ENCODE measurements around the gene NSMF.
A peak's percentile ranks its signal among the peaks of the same experiment; 100 is the strongest.
"Not testable (repeated sequence)": the region's sequence is repeated elsewhere in the genome, so short reads cannot be mapped to it uniquely, and the experiment has no call there.

NSMF gene

DNA sequence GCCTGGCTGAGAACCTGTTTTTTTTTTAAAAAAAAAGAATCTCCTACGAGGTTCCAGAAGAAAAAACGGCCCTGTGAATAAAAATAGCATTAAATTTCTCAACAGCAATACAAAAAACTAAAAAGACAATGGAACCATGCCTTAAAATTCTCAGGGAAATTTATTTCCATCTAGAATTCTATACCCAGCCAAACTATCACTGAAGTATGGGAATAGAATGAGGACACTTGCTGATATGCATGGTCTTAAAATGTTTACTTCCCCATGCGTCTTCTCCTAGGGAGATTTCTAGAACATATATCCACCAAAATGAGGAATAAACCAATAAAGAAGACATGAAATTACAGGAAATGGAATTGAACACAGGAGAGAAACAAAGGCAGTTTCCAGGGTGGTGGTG is 16.5 kb upstream of the NSMF start:
- no peak for DNase-seq (ENCODE audit: low spot score)

DNA sequence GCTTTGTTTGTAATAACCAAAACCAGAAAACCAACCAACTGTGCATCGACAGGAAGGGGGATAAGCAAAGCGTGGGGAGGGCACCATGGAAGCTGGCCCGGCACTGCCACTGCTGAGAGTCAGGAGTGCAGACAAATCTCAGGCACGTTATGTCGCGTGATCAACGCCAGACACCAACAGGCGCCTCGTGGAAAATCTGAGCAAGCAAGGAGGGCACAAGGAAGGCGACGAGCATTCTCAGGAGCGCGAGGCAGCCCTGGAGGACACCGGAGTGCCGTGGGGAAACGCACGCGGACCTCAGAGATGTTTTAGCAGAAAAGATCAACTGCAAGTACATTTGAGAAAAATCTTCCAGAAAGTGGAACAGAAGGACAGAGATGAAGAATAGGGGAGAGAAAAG is 15.1 kb upstream of the NSMF start:
- DNase-seq (ENCODE audit: low spot score): no peak

DNA sequence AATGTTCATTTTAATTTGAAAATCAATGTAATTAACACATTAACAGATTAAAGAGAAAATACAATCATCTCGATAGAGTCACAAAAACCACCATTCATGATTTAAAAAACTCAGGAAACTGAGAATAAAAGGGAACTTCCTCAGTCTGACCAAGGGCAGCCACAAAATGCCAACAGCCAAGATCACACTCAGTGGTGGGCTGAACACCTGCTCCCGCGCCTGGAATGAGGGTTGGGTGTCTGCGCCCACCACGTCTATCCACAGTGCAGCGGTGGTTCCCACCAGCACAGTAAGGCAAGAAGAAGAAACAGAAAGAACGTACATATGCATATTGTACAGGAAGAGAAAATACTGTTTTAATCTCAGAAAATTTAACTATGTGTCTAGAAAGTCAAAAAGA is 11.7 kb upstream of the NSMF start:
- DNase-seq (ENCODE audit: low spot score): no peak

DNA sequence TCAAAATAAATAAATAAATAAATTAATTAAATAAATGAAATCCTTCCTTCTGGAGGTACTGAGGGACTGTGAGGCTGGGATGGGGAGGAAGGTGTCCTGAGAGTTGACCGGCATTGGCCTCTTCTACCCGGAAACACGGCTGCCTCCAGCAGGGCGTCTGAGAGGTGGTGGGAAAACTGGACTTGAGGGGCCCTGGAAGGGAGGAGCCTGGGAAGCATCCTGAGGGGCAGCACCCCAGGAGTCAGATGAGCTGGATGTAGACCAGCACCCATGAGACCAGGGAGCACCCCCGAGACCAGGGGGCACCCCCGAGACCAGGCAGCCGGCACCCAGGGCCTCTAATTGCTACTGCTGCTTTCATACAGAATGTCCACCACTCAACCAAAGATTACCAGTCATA is 8.8 kb upstream of the NSMF start:
- DNase-seq (ENCODE audit: low spot score): no peak

DNA sequence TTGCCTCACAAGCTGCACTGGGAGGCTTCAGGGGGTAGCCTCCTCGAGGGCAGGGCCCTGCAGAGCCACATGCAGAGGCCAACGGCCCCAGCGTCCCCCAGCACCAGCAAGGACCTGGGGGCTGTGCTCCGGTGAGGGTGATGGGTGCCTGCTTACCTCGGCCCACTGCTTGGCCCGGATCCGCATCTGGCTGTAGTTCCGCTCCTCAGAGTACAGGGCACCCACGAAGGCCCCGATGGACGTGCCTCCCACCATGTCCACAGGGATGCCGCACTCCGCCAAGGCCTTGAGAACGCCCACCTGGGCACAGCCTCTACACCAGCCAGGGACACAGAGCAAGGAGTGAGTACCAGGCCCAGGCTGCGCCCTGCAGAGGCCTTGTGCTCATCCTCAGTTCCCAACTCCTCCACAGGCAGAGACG is 8.0 kb upstream of the NSMF start:
- DNase-seq (ENCODE audit: low spot score): no peak

DNA sequence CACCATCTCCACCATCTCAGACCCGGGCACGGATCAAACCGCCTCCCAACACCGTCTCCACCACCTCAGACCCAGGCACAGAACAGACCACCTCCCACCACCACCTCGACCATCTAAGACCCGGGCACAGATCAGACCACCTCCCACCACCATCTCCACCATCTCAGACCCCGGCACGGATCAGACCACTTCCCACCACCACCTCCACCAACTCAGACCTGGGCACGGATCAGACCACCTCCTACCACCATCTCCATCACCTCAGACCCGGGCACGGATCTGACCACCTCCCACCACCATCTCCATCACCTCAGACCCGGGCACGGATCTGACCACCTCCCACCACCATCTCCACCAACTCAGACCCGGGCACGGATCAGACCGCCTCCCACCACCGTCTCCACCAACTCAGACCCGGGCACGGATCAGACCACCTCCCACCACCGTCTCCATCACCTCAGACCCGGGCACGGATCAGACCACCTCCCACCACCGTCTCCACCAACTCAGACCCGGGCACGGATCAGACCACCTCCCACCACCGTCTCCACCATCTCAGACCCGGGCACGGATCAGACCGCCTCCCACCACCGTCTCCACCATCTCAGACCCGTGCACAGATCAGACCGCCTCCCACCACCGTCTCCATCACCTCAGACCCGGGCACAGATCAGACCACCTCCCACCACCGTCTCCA is 7.4 kb upstream of the NSMF start:
- DNase-seq (ENCODE audit: low spot score): not testable (repeated sequence)

DNA sequence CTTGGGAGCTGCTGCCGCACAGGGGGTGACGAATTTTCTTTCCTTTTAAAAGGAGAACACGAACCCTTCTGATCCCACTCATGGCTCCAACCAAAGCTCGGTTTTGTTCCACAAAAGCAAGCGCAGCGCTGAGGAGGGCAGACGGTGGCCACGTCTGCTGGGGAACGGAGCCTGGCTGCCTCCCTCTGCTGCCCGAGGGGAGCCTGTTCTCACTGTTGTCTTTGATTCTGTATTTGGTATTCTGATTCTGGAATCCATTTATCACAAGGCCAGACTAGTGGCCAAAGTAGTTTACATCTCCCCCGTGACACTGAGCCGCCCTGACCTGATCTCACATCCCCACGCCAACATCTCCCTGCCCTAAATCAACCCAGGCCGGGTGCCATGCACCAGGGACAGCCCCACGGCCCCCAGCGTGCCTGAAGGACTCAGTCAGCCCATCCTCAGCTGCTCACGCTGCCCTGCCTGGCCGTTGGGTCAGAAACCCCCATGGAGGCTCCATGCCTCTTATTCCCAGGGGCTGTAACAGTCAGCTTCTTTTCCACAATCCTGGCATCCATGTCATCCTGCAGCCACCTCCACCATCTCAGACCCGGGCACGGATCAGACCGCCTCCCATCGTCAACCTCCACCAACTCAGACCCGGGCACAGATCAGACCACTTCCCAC is 6.7 kb upstream of the NSMF start:
- DNase-seq (ENCODE audit: low spot score): no peak

DNA sequence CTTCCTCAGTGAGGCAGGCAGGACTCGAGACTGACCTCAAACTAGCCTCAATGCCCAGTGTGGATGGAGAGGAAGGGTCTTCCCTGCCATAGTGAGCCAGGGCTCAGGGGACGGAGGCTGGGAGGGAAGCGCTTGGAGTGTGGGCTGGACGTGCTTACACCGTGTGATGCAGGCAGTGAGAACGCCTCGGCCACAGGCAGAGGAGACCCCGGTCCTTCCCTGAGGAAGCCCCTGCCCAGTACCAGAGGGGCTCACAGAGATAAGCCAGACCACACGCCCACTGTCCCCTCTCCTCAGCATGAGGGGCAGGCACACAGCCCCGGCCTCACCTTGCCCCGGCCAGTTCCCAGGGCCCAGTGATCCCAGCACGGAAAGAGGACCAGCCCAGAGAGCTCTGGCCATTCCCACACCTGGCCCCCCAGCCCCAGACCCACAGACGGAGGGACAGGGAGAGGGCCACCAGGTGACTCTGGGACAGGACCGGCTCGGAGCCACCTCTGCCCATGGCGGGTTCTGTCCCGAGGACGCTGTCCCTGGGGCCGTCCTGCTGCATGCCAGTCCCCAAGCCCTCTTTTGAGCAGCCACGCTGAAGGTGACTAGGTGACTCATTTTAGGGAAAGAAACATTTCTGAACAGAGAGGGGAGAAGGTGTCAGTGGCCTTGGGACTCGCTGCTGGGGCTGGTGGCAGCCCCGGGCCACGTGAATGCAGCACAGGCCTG is 6.0 kb upstream of the NSMF start:
- no peak for DNase-seq (ENCODE audit: low spot score)

DNA sequence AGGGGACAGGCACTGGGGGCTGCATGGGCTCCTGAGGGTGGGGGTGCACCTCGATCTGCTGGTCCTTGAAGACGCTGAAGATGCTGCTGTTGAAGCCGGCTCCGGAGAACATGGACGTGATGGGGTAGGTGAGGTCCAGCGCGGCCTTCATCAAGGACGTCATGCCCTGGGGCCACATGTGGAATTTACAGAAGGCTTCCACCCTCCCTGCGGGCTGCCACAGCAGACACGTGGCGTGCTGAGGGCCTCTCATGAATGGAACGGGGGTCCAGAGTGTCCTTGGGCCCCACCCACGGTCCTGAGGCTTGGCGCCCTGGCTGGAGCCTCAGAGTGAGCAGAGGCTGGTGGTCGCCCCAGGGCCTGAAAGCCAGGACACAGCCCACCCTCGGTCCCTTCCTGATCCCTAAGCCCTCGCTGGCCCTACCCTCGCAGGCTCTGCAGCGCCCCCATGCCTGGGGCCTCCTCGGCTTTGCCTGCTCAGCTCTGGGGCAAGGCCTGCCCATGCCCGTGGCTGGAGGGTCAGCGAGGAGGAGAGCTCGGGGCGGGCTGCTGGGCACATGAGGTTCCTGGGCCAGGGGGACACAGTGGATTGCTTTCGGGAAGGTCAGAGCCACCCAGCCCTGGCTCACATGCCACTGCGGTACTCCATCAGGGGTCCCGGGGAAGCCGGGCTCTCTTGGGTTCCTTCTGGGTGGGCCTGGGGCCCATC is 5.3 kb upstream of the NSMF start:
- DNase-seq (ENCODE audit: low spot score): no peak

DNA sequence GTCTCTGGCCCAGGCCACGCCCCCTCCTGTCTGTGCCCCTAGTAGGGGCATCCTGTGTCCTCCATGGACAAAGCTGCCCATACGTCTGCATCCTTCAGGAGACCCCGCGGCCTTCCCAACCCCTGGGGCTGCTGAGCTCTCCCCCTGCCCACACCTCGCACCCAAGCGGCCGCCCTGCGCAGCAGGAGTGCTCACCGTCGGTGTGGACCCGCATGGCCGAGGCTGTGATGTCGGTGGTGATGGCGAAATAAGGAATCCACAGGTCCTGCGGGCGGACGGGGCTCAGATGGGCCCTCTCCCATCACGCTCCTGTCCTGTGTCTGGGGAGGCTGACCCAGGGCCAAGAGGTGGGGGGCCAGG is 4.8 kb upstream of the NSMF start:
- no peak for DNase-seq (ENCODE audit: low spot score)

DNA sequence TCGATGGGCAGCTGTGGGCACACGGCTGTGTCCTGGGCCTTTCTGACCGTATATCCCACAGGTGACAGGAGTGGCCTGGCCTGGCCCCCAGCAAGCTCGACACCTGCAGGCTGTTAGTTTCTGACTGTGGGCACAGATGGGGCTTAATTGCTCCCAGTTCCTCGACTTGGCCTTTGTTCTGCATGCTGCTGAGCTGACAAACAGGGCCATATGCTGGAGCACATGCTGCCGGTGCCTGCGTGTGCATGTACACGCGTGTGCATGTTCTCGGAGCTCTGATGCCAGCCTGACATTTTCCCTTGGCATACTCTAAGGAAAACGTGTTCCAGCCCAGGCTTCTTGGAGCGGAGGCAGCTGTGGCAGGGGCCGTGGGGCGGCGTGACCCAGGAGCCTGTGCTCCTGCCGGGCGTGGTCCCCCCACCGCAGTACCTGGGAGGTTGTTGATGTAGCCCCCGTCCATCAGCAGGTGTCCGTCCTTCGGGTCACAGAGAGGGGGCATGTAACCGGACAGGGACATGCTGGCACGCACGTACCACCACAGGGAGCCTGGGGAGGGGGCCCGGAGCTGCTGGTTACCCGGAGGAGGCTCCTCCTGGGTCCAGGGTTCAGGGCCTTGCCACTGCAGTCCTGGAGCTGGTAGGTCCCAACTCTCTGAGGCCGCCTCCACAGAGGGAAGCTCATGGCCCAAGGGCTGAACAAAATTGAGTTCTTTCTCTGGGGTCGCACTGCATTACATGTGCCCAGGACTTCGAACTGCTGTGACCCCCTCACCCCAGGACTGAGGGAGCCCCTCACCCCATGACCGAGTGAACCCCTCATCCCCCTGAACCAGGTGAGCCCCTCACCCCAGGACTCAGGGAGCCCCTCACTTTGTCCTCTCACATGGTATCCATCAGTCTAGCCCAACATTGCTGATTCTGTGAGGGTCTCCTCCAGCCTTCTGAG is 4.1 kb upstream of the NSMF start:
- peak; percentile 94 for DNase-seq (ENCODE audit: low spot score)

DNA sequence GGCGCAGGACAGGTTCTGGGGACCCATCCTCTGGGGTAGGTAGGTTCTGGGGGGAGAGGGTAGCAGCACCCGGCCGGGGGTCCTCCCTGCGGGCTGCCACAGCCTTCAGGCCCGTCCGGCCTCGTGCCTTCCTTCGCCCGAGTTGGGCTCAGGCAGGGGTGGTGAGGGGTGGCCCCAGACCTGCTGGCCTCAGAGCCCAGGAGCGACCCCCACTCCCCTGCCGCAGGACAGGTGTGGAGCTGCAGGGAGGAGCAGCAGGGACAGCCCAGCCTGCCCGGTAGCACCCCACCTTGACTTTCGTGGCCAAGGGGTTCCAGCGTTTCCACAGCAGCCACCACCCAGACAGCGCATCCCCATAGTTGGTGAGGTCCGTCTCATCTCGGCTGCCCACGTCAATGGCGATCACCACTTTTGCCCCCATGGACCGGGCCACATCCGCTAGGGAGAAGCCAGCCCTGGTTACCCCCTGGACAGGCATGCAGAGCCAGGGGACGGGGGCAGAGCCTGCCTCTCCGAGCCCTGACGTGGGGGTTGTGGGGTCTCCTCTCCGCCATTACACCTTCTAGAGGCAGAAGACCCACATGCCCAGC is 3.4 kb upstream of the NSMF start:
- DNase-seq (ENCODE audit: low spot score): no peak

DNA sequence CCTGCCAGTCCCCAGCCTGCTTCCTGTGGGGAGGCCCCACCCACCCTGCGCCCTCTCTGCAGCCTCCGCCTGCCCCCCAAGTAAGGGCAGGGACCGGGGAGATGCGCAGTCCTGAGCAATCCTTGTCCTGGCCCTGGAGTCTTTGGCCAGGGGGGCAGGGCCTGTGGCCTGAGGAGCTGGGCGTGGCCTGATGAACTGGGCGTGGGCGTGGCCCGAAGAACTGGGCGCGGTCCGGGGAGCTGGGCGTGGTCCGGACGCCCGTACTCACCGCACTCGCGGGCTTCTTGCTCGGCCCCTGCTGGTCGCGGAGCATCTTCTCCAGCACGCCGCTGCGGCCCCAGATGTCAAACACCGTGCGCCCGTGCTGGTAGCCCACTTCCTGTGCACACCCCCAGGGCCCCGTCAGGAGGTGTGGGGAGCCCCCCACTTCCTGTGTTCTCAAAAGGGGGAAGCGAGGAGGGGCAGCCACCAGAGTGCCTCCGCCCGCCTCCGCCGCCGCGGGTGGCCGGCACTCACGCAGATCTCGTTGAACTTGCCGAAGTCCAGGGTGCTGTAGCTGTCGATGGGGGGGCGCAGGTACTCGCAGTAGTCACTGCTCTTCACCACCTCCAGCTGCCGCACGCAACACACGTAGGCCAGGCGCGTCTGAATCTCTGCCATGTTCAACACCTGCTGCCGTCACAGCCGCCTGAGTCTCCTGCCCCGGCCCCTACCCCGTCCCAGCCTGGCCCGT is 2.7 kb upstream of the NSMF start:
- DNase-seq (ENCODE audit: low spot score): peak; percentile 33

DNA sequence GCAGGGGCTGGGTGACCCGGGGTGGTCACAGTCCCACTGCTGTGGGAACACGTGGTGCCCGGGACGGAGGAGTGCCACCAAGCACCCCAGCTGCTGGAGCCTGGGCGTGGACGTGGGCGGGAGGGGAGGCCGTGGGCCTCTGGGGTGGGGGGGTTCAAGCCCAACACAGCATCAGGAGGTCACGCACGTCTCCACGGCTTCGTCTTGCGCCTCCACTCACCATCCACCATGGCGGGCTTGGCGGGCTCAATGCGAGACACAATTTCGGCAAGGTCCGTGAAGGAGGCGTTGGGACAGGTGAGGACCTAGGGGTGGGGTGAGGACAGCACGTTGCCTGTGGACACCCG is 2.2 kb upstream of the NSMF start:
- DNase-seq (ENCODE audit: low spot score): no peak

DNA sequence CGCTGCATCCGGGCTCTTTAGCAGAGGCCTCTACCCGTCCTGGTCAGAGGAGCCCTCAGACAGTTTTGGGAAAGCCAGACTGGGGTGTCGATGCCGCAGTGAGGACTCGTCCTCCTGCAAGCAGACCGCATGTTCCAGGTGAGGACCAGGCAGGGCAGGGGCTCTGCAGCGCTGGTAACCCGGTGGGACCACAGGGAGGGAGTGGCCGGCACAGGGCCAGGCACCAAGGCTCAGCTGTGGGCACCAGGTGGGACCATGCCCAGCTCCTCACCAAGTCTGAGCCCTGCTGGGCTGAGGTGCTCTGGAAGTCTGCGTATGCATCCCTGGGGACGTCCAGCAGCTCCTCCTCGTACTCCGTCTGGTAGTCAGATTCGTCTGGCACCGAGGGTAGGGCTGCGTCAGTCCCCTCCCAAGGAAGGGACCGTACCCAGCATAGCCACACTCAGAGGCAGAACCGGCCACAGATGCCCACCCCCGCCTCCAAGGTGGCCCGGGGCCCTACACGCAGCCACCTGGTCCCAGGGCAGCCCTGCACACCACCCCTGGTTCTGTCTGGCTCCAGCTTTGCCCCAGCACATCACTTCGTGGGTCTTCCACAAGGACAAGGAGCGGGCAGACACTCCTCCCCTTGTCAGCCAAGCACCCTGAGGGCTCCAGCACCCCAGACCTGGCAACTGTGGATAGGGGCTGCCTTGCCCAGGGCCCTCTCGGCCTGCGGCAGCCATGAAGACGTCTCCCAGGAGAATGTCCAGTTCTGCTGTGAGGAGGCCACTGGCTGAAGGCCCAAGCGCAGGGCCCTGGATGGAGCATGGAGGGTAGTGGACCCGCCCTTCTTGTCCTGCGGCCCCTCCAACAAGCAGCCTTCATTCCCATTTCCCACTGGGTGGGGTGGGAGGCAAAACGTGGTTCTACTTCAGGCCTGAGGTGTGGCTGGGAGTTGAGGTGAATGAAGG is 1.5 kb upstream of the NSMF start:
- no peak for DNase-seq (ENCODE audit: low spot score)

DNA sequence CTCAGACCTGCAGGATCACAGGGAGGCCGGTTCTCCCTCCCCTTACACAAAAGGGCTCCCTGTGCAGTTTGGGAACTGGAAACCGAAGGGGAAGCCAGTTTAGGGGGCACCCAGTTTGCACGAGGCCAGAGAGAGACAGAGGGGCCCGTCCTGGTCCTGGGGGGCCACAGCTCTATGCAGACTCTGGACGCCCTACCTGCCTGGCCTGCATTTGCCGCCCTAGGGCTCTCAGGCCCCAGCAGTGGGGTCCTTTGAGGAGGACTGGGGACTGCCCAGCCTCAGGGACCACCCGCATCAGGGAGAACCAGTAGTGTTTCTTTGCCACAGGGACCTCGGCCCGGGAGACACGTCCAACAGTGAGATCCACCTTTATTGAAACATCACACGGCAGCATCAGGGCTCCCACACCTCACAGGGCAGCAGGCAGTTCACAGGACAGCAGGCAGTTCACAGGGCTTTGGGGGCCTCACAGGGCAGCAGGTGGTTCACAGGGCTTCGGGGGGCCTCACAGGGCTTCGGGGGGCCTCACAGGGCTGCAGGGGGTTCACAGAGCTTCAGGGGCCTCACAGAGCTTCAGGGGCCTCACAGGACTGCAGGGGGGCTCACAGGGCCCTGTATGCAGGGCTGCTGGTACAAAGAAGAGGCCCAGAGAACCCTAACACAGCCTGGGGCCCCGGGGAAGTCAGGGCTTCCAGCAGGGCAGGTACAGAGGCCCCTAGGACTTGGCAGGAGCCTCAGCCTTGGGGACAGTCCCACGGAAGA is 648 bp upstream of the NSMF start:
- DNase-seq (ENCODE audit: low spot score): no peak

DNA sequence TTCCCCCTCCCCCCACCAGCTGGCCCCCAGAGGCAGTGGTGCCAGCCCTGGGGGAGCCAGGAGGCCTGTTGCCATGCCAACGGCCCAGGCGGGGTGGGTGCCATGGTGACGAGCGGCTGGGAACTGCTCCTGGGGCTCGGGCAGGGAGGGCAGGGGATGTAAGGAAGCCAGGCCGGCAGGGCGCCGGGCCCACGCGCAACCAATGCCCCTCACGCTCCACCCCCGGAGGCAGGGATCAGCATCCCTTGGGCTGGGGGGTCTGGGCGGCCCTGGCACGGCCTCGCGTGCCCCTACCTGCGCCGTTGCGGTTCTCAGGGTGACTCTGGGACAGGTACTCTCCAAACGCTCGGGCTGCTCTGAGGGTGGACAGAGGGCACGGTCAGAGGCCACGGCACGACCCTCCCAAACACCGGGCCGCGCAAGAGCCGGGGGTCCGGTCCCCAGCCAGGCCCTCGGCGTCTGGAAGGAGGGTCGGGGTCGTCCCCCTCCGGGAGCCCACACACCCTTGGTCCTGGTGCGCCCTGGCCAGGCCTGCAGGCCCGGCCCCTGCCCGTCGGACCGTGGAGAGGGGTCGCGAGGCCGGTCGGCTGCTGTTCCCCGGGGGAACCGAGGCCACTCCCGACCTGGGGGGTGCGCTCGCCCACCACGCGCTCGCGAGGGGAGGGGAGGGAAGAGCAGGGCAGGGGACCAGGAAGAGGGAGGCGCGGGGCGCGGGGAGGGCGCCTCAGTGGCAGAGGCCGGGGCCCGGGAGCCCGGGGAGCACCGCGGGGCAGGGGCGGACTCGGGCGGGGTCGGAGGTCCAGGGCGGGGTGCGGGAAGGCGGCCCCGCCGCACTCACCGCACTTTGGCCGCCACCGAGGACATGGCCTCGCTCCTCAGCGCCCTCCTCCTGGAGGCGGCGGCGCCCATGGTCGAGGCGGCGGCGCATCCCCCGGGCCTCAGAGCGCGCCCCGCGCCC is 661 bp downstream of the NSMF start:
- peak; percentile 36 for DNase-seq (ENCODE audit: low spot score)
